Ovary (tissue), 9 donors: ENCODE measurements around the gene LGALS7B. TPM values are rescaled to one million over a fixed set of nuclear protein-coding genes. Genes with fewer than 3 reads are reported as not detected.
"Not testable (repeated sequence)": the region's sequence is repeated elsewhere in the genome, so short reads cannot be mapped to it uniquely, and the experiment has no call there.

Source experiments
- DNase-seq, 5 donors: peaks; one replicate each; pipeline ENCODE4 v3.0.0-alpha.2; 2019 to 2020
- H3K27ac ChIP-seq, 2 donors: fragments of 200-600 bp; one replicate each; pipeline versions ENCODE4 v1.5.1 to v1.8.0; 2019 to 2022
- H3K27me3 ChIP-seq: fragments of 200-600 bp; one replicate; pipeline ENCODE4 v1.8.0; 2022
- H3K36me3 ChIP-seq: fragments of 200-600 bp; sonication (generic); one replicate; pipeline ENCODE4 v1.5.1; 2019
- H3K4me1 ChIP-seq: one replicate; pipeline ENCODE4 v1.8.1; 2013; ENCODE audit warnings: mild to moderate bottlenecking, moderate library complexity; ENCODE audit not compliant: insufficient read depth
- H3K4me3 ChIP-seq: fragments of 200-600 bp; sonication (generic); one replicate; pipeline ENCODE4 v1.5.1; 2017
- H3K9me3 ChIP-seq, 2 donors: fragments of 200-600 bp in 1 of 2; sonication (generic) in 1 of 2; one replicate each; pipeline versions ENCODE4 v1.5.1 to v1.8.1; 2013 to 2019; ENCODE audit warnings: mild to moderate bottlenecking in 1 of 2, moderate library complexity in 1 of 2
- EP300 ChIP-seq: sonication (generic); formaldehyde crosslinking; IDR thresholded peaks from one replicate; pipeline ENCODE4 v1.6.1; 2017; ENCODE audit warnings: antibody characterized with exemption
- POLR2A ChIP-seq: fragments of 450-650 bp; IDR thresholded peaks from one replicate; pipeline ENCODE4 v1.6.1; 2017; ENCODE audit warnings: antibody characterized with exemption, mild to moderate bottlenecking, moderate library complexity
- WGBS, 3 donors: extraction: QIAGEN DNeasy Blood & Tissue Kit in 1 of 3; methylation state at CpG; one replicate each; pipeline versions ENCODE4 v1.1.5 to v1.1.7; 2013 to 2017; 5-methylcytosine and 5-hydroxymethylcytosine counted together
- intact Hi-C, 4 donors: fragments of 100-400 bp; cut with DNase I; formaldehyde crosslinking; loops; one replicate each; pipeline versions ENCODE4 v1.11.0 to v1.15.1; 2022 to 2023
- polyA plus RNA-seq, 2 donors: library from polyadenylated mRNA; stranded (reverse); fragments of 200-250 nt in 1 of 2; fragments of 350-450 nt in 1 of 2; fragmentation: Illumina TruSeq in 1 of 2; extraction: RNeasy Lipid Tissue Mini Kit (QIAGEN cat#74804) in 1 of 2; gene quantifications; one replicate each; pipeline ENCODE4 v1.2.3, GENCODE V29; 2013 to 2014
- total RNA-seq, 7 donors: library from RNA; depleted of rRNA in 2 of 7; stranded (reverse); fragments of >200 nt in 2 of 7; fragmentation: NEBNext Ultra II Directional in 3 of 7; extraction: Animal tissue kit (Norgen Biotek cat#: 25700) in 3 of 7; gene quantifications; one replicate each; pipeline versions ENCODE4 v1.1.0 to v1.2.4, GENCODE V29; 2016 to 2023
- TF ChIP-seq, protein P1 (sequence below), 3 donors: fragments of 450-650 bp in 2 of 3; fragments of 200-600 bp in 1 of 3; IDR thresholded peaks; one replicate each; pipeline versions ENCODE4 v1.5.1 to v1.8.0; 2016 to 2022; ENCODE audit warnings: antibody characterized with exemption in 3 of 3, mild to moderate bottlenecking in 1 of 3
- donor health status: DM: no; HTN: no; CAD: no; lungs with moderate emphysema.
- donor health status: DM: no; HTN: no; CAD: no.
- donor health status: Bipolar disorder and iron deficiency.
- donor health status: DM: yes; HTN: yes; CAD: no.
- donor health status: DM: no; HTN: no; CAD: no.
- donor health status: DM: yes; HTN: yes; CAD: no.

LGALS7B gene
- total and polyA plus RNA-seq, 9 donors, result not detected

- no peaks in the 10 kb centered on the region for H3K4me1 ChIP-seq
- DNase-seq, result no peak
- no peaks in the 10 kb centered on the region for H3K27me3 ChIP-seq
- TF ChIP-seq POLR2A (no peak), EP300 (no peak)
- no peak overlapping the region for H3K4me3 ChIP-seq
- WGBS, 3 donors, result 74 to 78% (median 76%) methylated on average over 11 of the region's 11 CpGs
- intact Hi-C loops, result no loop called here
- H3K9me3 ChIP-seq, result no peaks in the 10 kb centered on the region
- H3K27ac ChIP-seq, result no peak overlapping the region
- no peaks in the 10 kb centered on the region for H3K36me3 ChIP-seq
Observed at GRCh38 chr19:38786572-38787265, 2.3 kb upstream of the LGALS7B start.

- H3K4me1 ChIP-seq, H3K36me3 ChIP-seq, DNase-seq, H3K27me3 ChIP-seq, intact Hi-C loops, H3K27ac ChIP-seq, H3K4me3 ChIP-seq, H3K9me3 ChIP-seq: not testable (repeated sequence)
- WGBS, 3 donors, result 56% methylated on average over 18 to 20 of the region's 49 CpGs; no CpG with 5 or more reads in 1 of the 3 donors
Observed at GRCh38 chr19:38790507-38791403, 1.8 kb downstream of the LGALS7B start.

DNA sequence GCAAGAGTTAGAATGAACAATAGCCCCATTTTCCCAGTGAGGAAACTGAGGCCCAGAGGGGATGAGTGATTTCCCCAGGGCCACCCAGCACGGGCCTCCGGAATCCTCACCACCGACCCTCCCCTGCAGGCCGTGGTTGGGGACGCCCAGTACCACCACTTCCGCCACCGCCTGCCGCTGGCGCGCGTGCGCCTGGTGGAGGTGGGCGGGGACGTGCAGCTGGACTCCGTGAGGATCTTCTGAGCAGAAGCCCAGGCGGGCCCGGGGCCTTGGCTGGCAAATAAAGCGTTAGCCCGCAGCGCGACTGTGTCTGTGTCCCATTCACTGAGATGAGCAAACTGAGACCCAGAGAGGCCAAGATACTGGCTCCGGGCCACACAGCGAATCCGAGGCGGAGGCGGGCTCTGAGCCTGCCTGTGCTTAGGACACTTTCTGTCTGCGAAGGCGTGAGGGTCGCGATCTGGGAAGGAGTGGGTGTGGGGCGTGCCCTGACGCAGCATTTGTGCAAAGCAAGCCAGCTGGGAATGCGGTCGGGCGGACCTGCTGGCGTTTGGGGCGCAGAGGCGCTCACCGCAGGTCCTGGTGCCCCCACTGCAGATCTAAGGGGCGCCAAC lies 2.6 kb downstream of the LGALS7B start:
- H3K9me3 ChIP-seq, H3K4me3 ChIP-seq, DNase-seq, H3K27ac ChIP-seq, H3K27me3 ChIP-seq, H3K36me3 ChIP-seq, H3K4me1 ChIP-seq: not testable (repeated sequence)
- intact Hi-C loops, result loop anchor here in 1 of 4 donors (2.0 kb wide), 1 partner anchor 17 kb away; no protein-coding TSS in a partner anchor
- 0% methylated on average over 1 of the region's 40 CpGs; no CpG with 5 or more reads in 2 of the 3 donors for WGBS, 3 donors

DNA sequence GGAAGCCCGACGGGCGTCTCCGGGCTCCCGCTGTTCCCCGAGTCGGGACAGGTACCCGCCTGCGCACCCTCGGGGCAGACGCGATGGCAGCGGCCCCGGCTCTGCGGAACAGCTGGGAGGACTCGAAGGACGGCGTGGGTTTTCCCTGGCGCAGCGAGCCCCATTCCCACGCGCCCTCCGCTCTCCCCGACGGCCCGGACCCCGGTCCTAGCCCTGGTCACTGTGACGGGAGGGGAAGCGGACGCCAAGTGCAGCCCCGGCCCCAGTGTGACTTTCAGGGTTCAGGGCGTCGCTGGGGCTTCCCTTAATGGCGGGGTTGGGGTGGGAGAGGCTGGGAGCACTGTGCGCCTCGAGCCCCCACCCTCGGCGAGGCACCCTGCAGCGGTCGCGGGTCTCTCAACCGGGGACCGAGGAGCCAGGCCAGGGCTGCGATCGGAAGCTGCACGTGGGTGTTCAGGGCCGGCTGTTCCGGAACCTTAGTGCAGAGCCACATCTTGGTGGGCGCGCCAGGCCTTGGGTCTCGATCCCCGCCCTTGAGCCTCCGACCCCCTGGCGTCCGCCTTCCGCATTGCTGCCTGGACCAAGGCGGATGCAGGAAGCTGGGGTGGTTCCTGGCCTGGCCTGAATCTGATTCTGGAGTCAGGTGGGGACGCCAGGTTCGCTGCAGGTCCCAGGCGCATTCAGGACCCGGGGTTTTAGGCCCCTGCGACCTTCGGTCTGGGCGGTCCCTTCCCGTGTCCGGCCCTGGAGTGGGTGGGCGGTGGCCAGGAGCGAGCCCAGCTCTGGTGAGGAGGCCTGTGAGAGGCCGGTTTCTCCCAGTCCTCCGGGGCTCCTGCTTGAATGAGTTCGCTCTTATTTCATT lies 3.5 kb downstream of the LGALS7B start:
- H3K27ac ChIP-seq, result no peak overlapping the region
- H3K4me3 ChIP-seq, result peak overlapping the region; percentile 18
- peak in 1 of 5 donors; percentile 62 for DNase-seq
- H3K4me1 ChIP-seq, result no peaks in the 10 kb centered on the region
- intact Hi-C loops, result loop anchor here in 1 of 4 donors (2.0 kb wide), 1 partner anchor 18 kb away; no protein-coding TSS in a partner anchor
- no peaks in the 10 kb centered on the region for H3K27me3 ChIP-seq
- 16 to 29% (median 18%) methylated on average over 20 to 65 of the region's 71 CpGs for WGBS, 3 donors
- no peaks in the 10 kb centered on the region for H3K36me3 ChIP-seq
- TF ChIP-seq POLR2A, result no peak
- no peak for TF ChIP-seq EP300
- TF ChIP-seq, protein P1, sequence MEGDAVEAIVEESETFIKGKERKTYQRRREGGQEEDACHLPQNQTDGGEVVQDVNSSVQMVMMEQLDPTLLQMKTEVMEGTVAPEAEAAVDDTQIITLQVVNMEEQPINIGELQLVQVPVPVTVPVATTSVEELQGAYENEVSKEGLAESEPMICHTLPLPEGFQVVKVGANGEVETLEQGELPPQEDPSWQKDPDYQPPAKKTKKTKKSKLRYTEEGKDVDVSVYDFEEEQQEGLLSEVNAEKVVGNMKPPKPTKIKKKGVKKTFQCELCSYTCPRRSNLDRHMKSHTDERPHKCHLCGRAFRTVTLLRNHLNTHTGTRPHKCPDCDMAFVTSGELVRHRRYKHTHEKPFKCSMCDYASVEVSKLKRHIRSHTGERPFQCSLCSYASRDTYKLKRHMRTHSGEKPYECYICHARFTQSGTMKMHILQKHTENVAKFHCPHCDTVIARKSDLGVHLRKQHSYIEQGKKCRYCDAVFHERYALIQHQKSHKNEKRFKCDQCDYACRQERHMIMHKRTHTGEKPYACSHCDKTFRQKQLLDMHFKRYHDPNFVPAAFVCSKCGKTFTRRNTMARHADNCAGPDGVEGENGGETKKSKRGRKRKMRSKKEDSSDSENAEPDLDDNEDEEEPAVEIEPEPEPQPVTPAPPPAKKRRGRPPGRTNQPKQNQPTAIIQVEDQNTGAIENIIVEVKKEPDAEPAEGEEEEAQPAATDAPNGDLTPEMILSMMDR (IDR thresholded peaks at IDR 0.05), result no peak
- H3K9me3 ChIP-seq, result no peaks in the 10 kb centered on the region

DNA sequence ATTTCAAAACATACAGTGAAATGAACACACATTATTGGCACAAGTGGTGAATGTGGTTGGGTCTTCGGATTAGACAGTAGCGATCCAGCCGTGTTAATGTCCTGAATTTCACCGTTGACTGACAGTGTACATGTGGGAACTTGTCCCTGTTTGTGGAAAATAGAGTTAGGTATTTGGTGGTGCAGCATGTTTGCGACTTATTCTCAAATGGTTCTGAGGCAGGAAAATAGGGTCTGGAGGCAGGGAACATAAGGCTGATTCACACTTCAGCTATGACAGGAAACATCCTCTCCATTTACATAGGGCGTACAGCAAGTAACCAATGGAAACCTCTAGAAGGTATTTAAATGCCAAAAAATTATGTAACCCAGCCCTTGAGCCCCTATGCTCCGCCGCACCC lies 4.2 kb downstream of the LGALS7B start:
- Histone ChIP-seq H3K4me1 (no peaks in the 10 kb centered on the region), H3K9me3 (no peaks in the 10 kb centered on the region), H3K27ac (no peak overlapping the region), H3K27me3 (no peaks in the 10 kb centered on the region), H3K36me3 (no peaks in the 10 kb centered on the region), H3K4me3 (no peak overlapping the region)
- TF ChIP-seq EP300 (no peak), POLR2A (no peak)
- TF ChIP-seq, protein P1 (IDR thresholded peaks at IDR 0.05), result no peak
- intact Hi-C loops, result loop anchor here in 1 of 4 donors (2.0 kb wide), 1 partner anchor 18 kb away; no protein-coding TSS in a partner anchor
- no peak for DNase-seq
- WGBS, 3 donors, result 65 to 76% (median 69%) methylated on average over 8 of the region's 8 CpGs
